DMS114 treated with DMSO at 0.1 percent for 48 hours (cell line): ENCODE measurements around the gene HSBP1.

ENCODE experiments used
- DNase-seq: peaks from one replicate; lab custom pipeline; 2025; ENCODE audit not compliant: unreplicated experiment; lab: John Stamatoyannopoulos, UW

HSBP1 gene

GRCh38 chr16:83807710-83808572 lies at the start of gene HSBP1:
HSBP1 (plus strand) TSS chr16:83807978; CDS start chr16:83808077, 99 bp downstream.
- DNase-seq: peak; percentile 90

- DNase-seq: no peak
Measured at GRCh38 chr16:83762141-83762991, 45.4 kb upstream of the HSBP1 start.

- no peak for DNase-seq
Measured at GRCh38 chr16:83762992-83763358, 44.8 kb upstream of the HSBP1 start.

GRCh38 chr16:83768986-83769385 lies 38.8 kb upstream of the HSBP1 start:
- DNase-seq: no peak

GRCh38 chr16:83769397-83770008 lies 38.3 kb upstream of the HSBP1 start:
- DNase-seq: no peak

GRCh38 chr16:83771306-83771942 lies 36.4 kb upstream of the HSBP1 start:
- no peak for DNase-seq

- no peak for DNase-seq
Measured at GRCh38 chr16:83772806-83773205, 35.0 kb upstream of the HSBP1 start.

- no peak for DNase-seq
Measured at GRCh38 chr16:83774066-83774465, 33.7 kb upstream of the HSBP1 start.

GRCh38 chr16:83776944-83777343 lies 30.8 kb upstream of the HSBP1 start:
- DNase-seq: no peak

GRCh38 chr16:83779886-83780285 lies 27.9 kb upstream of the HSBP1 start:
- no peak for DNase-seq

- DNase-seq: no peak
Measured at GRCh38 chr16:83785455-83785854, 22.3 kb upstream of the HSBP1 start.

GRCh38 chr16:83789642-83790401 lies 18.0 kb upstream of the HSBP1 start:
- DNase-seq: no peak

GRCh38 chr16:83791916-83792315 lies 15.9 kb upstream of the HSBP1 start:
- no peak for DNase-seq

- DNase-seq: no peak
Measured at GRCh38 chr16:83792391-83792790, 15.4 kb upstream of the HSBP1 start.

- DNase-seq: no peak
Measured at GRCh38 chr16:83793179-83793578, 14.6 kb upstream of the HSBP1 start.

GRCh38 chr16:83794860-83795554 lies 12.8 kb upstream of the HSBP1 start:
- no peak for DNase-seq

GRCh38 chr16:83797013-83797412 lies 10.8 kb upstream of the HSBP1 start:
- DNase-seq: no peak

- no peak for DNase-seq
Measured at GRCh38 chr16:83799336-83799735, 8.4 kb upstream of the HSBP1 start.

GRCh38 chr16:83802135-83802534 lies 5.6 kb upstream of the HSBP1 start:
- no peak for DNase-seq
